Ovary (tissue), 9 donors: ENCODE measurements around the gene MARCO. TPM values are rescaled to one million over a fixed set of nuclear protein-coding genes. Genes with fewer than 3 reads are reported as not detected.

Source experiments
- DNase-seq, 5 donors: peaks; one replicate each; pipeline ENCODE4 v3.0.0-alpha.2; 2019 to 2020
- H3K27ac ChIP-seq, 2 donors: fragments of 200-600 bp; one replicate each; pipeline versions ENCODE4 v1.5.1 to v1.8.0; 2019 to 2022
- H3K27me3 ChIP-seq: fragments of 200-600 bp; one replicate; pipeline ENCODE4 v1.8.0; 2022
- H3K36me3 ChIP-seq: fragments of 200-600 bp; sonication (generic); one replicate; pipeline ENCODE4 v1.5.1; 2019
- H3K4me1 ChIP-seq: one replicate; pipeline ENCODE4 v1.8.1; 2013; ENCODE audit warnings: mild to moderate bottlenecking, moderate library complexity; ENCODE audit not compliant: insufficient read depth
- H3K4me3 ChIP-seq: fragments of 200-600 bp; sonication (generic); one replicate; pipeline ENCODE4 v1.5.1; 2017
- H3K9me3 ChIP-seq, 2 donors: fragments of 200-600 bp in 1 of 2; sonication (generic) in 1 of 2; one replicate each; pipeline versions ENCODE4 v1.5.1 to v1.8.1; 2013 to 2019; ENCODE audit warnings: mild to moderate bottlenecking in 1 of 2, moderate library complexity in 1 of 2
- EP300 ChIP-seq: sonication (generic); formaldehyde crosslinking; IDR thresholded peaks from one replicate; pipeline ENCODE4 v1.6.1; 2017; ENCODE audit warnings: antibody characterized with exemption
- POLR2A ChIP-seq: fragments of 450-650 bp; IDR thresholded peaks from one replicate; pipeline ENCODE4 v1.6.1; 2017; ENCODE audit warnings: antibody characterized with exemption, mild to moderate bottlenecking, moderate library complexity
- WGBS, 3 donors: extraction: QIAGEN DNeasy Blood & Tissue Kit in 1 of 3; methylation state at CpG; one replicate each; pipeline versions ENCODE4 v1.1.5 to v1.1.7; 2013 to 2017; 5-methylcytosine and 5-hydroxymethylcytosine counted together
- intact Hi-C, 4 donors: fragments of 100-400 bp; cut with DNase I; formaldehyde crosslinking; loops; one replicate each; pipeline versions ENCODE4 v1.11.0 to v1.15.1; 2022 to 2023
- polyA plus RNA-seq, 2 donors: library from polyadenylated mRNA; stranded (reverse); fragments of 200-250 nt in 1 of 2; fragments of 350-450 nt in 1 of 2; fragmentation: Illumina TruSeq in 1 of 2; extraction: RNeasy Lipid Tissue Mini Kit (QIAGEN cat#74804) in 1 of 2; gene quantifications; one replicate each; pipeline ENCODE4 v1.2.3, GENCODE V29; 2013 to 2014
- total RNA-seq, 7 donors: library from RNA; depleted of rRNA in 2 of 7; stranded (reverse); fragments of >200 nt in 2 of 7; fragmentation: NEBNext Ultra II Directional in 3 of 7; extraction: Animal tissue kit (Norgen Biotek cat#: 25700) in 3 of 7; gene quantifications; one replicate each; pipeline versions ENCODE4 v1.1.0 to v1.2.4, GENCODE V29; 2016 to 2023
- TF ChIP-seq, protein P1 (sequence below), 3 donors: fragments of 450-650 bp in 2 of 3; fragments of 200-600 bp in 1 of 3; IDR thresholded peaks; one replicate each; pipeline versions ENCODE4 v1.5.1 to v1.8.0; 2016 to 2022; ENCODE audit warnings: antibody characterized with exemption in 3 of 3, mild to moderate bottlenecking in 1 of 3
- donor health status: DM: no; HTN: no; CAD: no; lungs with moderate emphysema.
- donor health status: DM: no; HTN: no; CAD: no.
- donor health status: Bipolar disorder and iron deficiency.
- donor health status: DM: yes; HTN: yes; CAD: no.
- donor health status: DM: no; HTN: no; CAD: no.
- donor health status: DM: yes; HTN: yes; CAD: no.

The MARCO gene
- total and polyA plus RNA-seq, 9 donors = 1.1 to 19.9 (median 6.0) TPM

DNA sequence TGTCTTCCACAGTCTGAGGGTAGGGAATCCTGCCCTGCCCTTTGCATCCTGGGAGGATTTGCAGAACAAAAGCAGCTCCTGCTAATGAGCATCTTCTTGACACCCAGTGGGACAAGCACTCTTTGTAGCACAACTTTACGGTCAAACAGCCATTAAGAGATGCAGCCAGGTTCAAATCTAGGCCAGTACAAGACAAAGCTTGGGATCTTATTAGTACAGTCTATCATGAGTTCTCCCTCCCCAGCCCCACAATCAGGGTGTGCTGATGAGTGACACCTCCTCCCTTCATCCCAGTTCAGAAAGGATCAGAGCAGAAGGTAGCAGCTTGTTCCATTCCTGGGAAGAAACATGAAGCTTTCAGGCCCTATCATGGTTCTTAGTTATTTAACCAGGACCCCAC is 41.9 kb downstream of the MARCO start:
- no peaks in the 10 kb centered on the region for H3K9me3 ChIP-seq
- H3K4me1 ChIP-seq = no peaks in the 10 kb centered on the region
- H3K27ac ChIP-seq = no peak overlapping the region
- WGBS, 3 donors = 72 to 82% (median 79%) methylated on average over 1 of the region's 1 CpG
- H3K36me3 ChIP-seq = no peaks in the 10 kb centered on the region
- no peak overlapping the region for H3K4me3 ChIP-seq
- no peak for TF ChIP-seq EP300
- no peak for TF ChIP-seq POLR2A
- no peaks in the 10 kb centered on the region for H3K27me3 ChIP-seq
- intact Hi-C loops = no loop called here
- DNase-seq = no peak

DNA sequence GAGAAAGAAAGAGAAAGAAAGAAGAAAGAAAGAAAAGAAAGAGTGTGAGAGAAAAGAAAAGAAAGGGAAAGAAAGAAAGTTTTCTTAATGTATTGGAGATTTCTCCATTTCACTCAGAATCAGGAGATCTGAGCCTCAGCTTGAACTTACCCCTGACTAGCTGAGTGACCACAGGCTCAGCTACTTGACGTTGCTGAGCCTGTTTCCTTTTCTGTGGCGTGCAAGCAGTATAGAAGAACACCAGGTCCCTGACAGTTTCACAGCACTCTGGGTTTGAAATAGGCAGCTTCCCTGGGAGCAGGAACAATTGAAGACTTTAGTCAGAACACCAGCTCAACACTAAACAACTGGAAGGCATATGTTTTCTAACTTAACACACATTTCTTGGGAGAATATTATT is 44.7 kb downstream of the MARCO start:
- Histone ChIP-seq H3K9me3 (no peaks in the 10 kb centered on the region), H3K27me3 (no peaks in the 10 kb centered on the region), H3K4me3 (no peak overlapping the region), H3K4me1 (no peaks in the 10 kb centered on the region), H3K27ac (no peak overlapping the region), H3K36me3 (no peaks in the 10 kb centered on the region)
- DNase-seq = no peak
- WGBS, 3 donors = 12 to 30% (median 18%) methylated on average over 2 of the region's 2 CpGs
- TF ChIP-seq, protein P1, sequence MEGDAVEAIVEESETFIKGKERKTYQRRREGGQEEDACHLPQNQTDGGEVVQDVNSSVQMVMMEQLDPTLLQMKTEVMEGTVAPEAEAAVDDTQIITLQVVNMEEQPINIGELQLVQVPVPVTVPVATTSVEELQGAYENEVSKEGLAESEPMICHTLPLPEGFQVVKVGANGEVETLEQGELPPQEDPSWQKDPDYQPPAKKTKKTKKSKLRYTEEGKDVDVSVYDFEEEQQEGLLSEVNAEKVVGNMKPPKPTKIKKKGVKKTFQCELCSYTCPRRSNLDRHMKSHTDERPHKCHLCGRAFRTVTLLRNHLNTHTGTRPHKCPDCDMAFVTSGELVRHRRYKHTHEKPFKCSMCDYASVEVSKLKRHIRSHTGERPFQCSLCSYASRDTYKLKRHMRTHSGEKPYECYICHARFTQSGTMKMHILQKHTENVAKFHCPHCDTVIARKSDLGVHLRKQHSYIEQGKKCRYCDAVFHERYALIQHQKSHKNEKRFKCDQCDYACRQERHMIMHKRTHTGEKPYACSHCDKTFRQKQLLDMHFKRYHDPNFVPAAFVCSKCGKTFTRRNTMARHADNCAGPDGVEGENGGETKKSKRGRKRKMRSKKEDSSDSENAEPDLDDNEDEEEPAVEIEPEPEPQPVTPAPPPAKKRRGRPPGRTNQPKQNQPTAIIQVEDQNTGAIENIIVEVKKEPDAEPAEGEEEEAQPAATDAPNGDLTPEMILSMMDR (IDR thresholded peaks at IDR 0.05) = no peak
- TF ChIP-seq EP300 (no peak), POLR2A (no peak)
- intact Hi-C loops = no loop called here

DNA sequence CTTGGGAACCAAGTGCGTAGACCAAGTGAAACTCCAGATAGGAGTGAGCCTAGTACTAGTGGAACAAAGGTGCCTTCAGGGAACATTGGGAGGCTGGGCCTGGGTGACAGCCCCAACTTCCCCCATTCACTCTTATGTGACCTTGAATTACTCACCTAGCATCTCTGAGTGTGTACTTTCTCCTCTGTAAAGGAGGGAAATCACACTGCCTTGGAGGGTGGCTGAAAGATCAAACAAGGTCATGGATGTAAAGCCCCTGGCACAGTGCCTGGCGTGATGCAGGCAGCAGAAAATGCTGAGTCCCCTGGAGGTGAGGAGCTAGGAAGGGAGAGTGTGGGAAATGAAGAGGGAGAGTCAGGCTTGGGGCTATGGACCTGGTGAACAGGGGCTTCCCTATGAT is 45.9 kb downstream of the MARCO start:
- no peak for TF ChIP-seq EP300
- Histone ChIP-seq H3K4me3 (no peak overlapping the region), H3K27ac (no peak overlapping the region), H3K4me1 (no peaks in the 10 kb centered on the region), H3K9me3 (no peaks in the 10 kb centered on the region), H3K36me3 (no peaks in the 10 kb centered on the region), H3K27me3 (no peaks in the 10 kb centered on the region)
- intact Hi-C loops = no loop called here
- 69 to 81% (median 74%) methylated on average over 2 of the region's 2 CpGs for WGBS, 3 donors
- DNase-seq = no peak

DNA sequence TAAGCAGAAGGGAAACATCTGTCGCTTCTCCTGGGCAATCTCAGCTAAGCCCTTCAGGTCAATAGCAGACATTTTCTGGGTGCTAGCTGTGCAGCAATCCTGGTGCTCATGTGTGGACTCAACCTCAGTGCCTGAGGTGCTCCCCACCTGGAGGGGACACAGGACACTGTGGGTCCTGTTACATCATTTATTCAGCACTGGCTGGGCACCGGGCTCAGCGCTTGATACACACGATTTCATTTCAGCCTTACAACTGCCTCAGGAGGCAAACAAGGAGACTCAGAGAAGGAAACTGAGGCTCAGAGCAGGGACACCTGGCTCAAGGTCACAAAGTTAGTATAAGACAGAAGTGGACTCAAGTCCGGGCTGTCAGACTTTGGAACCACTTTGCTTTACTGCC is 46.7 kb downstream of the MARCO start:
- Histone ChIP-seq H3K4me3 (no peak overlapping the region), H3K9me3 (no peaks in the 10 kb centered on the region), H3K4me1 (no peaks in the 10 kb centered on the region), H3K27me3 (no peaks in the 10 kb centered on the region), H3K27ac (no peak overlapping the region), H3K36me3 (no peaks in the 10 kb centered on the region)
- TF ChIP-seq, protein P1 (IDR thresholded peaks at IDR 0.05) = no peak
- TF ChIP-seq EP300 = no peak
- no peak for TF ChIP-seq POLR2A
- WGBS, 3 donors = 92 to 93% (median 93%) methylated on average over 5 of the region's 5 CpGs
- intact Hi-C loops = no loop called here
- DNase-seq = no peak

DNA sequence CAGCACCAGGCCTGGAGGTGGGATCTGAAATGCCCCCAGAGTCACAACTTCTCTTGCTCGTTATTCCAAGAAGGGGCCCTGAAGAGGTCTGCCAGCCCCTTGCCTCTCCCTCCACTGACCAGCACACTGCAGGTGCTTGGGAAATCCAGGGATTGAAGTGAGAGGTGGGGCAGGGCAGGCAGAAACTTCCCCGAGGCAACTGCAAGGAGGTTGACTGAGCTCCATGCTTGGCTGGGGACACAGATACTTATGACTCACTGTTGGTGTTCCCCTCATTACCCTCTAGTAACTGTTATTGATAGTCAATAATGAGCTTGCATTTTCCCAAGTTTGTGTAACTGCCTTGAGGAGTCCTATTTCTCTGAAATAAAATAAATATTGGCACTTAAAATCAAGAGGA is 47.5 kb downstream of the MARCO start:
- intact Hi-C loops = no loop called here
- no peaks in the 10 kb centered on the region for H3K27me3 ChIP-seq
- WGBS, 3 donors = 24 to 48% (median 32%) methylated on average over 2 of the region's 2 CpGs
- no peaks in the 10 kb centered on the region for H3K4me1 ChIP-seq
- DNase-seq = no peak
- H3K36me3 ChIP-seq = no peaks in the 10 kb centered on the region
- no peak overlapping the region for H3K27ac ChIP-seq
- no peaks in the 10 kb centered on the region for H3K9me3 ChIP-seq
- H3K4me3 ChIP-seq = no peak overlapping the region
- TF ChIP-seq, protein P1 (IDR thresholded peaks at IDR 0.05) = no peak
- TF ChIP-seq EP300 = no peak
- TF ChIP-seq POLR2A = no peak
